LNCAP (cell line): Measurements from ENCODE around the gene BANK1.

Experiments used
- TF ChIP-seq, protein P1 (sequence below): fragments of 450-650 bp; IDR thresholded peaks from 2 replicates; pipeline ENCODE4 v1.5.1; 2017; ENCODE audit warnings: mild to moderate bottlenecking

Gene BANK1, protein sequence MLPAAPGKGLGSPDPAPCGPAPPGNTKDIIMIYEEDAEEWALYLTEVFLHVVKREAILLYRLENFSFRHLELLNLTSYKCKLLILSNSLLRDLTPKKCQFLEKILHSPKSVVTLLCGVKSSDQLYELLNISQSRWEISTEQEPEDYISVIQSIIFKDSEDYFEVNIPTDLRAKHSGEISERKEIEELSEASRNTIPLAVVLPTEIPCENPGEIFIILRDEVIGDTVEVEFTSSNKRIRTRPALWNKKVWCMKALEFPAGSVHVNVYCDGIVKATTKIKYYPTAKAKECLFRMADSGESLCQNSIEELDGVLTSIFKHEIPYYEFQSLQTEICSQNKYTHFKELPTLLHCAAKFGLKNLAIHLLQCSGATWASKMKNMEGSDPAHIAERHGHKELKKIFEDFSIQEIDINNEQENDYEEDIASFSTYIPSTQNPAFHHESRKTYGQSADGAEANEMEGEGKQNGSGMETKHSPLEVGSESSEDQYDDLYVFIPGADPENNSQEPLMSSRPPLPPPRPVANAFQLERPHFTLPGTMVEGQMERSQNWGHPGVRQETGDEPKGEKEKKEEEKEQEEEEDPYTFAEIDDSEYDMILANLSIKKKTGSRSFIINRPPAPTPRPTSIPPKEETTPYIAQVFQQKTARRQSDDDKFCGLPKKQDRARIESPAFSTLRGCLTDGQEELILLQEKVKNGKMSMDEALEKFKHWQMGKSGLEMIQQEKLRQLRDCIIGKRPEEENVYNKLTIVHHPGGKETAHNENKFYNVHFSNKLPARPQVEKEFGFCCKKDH

DNA sequence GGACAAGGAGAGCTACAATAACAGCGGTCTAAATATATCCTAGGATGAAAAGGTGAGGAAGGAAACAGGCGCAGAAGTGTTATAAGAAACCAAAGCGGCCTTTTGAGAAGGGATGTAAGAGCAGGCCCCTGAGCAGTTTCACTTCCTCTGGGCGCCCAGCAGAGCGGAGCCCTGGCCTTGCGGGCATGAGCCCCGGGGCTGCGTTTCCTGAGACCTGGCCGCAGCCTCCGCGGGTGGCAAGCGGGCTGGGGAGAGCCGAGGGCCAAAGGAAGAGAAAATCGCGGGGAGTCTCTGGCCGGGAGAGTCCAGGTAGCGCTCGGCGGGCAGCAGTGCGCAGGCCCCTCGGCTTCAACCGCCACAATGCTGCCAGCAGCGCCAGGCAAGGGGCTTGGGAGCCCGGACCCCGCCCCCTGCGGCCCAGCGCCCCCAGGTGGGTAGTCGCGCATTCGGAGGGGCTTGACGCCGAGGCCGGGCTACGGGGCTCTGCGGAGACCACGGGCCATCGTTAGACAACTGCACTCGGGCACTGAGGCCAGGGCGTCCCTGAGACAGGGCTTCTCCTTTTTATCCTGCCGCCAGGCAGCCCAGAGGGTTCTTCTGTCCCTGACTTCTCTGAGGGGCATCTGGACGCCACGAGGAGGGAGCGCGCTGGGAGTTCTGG, at the start of gene BANK1:
Gene BANK1 (plus strand): TSS at position 210 of the 661 bp plus-strand sequence. CDS start 151 bp downstream, at position 361.
- TF ChIP-seq, protein P1, sequence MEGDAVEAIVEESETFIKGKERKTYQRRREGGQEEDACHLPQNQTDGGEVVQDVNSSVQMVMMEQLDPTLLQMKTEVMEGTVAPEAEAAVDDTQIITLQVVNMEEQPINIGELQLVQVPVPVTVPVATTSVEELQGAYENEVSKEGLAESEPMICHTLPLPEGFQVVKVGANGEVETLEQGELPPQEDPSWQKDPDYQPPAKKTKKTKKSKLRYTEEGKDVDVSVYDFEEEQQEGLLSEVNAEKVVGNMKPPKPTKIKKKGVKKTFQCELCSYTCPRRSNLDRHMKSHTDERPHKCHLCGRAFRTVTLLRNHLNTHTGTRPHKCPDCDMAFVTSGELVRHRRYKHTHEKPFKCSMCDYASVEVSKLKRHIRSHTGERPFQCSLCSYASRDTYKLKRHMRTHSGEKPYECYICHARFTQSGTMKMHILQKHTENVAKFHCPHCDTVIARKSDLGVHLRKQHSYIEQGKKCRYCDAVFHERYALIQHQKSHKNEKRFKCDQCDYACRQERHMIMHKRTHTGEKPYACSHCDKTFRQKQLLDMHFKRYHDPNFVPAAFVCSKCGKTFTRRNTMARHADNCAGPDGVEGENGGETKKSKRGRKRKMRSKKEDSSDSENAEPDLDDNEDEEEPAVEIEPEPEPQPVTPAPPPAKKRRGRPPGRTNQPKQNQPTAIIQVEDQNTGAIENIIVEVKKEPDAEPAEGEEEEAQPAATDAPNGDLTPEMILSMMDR: no peak

DNA sequence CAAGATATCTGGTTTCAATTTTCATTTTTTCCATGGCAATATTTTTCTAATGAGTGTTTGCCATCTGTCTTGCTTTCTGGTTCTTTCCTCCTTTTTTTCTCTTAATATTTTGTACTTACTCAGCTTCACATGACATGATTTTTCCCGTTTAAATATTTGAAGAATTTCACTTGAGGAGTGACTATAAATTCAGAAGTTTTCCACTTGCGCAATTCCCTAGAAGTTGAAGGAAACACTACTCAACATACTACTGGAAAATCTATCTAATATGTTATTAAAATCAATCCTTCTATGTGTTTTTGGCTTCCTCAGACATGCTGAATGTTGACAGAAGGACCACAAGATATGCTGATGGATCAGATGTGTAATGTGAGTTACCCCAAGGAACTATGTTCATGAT, 36.8 kb upstream of the BANK1 start:
- TF ChIP-seq, protein P1: no peak

DNA sequence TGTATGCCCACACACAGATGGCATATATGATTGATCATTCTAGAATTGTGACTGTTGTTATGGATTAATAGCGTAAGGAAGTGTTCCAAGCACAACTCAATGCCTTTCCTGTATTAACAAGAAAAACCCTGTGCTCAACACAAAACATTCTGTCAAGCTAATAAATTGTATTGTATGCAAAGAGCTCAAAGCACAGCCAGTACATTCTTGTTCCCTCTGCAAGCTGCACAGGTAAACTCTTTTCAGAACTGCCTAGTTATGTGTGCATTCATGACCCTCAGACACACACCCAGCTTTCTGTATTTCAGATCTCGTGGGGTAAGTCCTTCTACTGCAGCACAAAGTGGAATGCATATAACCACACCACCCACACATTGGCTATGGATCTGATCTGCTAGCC, 34.3 kb upstream of the BANK1 start:
- TF ChIP-seq, protein P1: no peak

DNA sequence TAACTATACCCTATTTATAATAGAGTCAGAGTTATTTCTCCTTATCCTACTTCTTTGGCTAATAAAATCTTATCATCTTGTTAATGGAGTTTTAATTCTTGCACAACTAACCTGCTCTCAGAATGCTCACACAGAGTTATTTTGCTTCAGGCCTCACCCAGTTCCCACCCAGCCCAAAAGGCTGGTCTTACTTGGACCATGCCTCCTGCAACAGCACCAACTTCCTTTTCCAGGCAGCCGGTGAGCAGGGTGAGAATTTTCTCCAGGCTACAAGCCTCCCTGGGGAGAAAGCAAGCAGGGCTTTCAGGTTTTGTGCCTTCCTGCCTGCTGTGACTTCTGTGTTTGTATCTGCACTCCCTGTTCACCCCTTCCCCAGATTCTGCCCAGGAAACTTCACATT, 29.1 kb upstream of the BANK1 start:
- TF ChIP-seq, protein P1: no peak

DNA sequence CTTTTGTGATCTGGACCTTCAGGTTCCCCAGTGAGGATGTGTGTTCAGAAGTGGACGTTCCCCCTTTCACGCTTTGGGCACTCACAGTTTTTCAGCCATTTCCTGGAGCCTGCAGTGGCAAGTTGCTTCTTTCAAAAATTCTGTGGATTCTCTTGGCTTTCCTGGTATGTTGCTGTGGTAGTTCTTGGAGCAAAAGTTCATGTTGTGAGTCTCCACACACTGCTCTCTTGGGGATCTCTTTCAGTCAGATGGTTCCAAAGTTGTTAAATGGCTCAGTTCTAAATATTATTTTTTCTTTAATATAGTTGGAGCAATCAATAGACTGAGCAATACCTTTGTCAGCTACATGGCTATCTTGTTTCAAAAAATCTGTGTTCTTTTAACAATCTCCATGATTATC, 28.5 kb upstream of the BANK1 start:
- TF ChIP-seq, protein P1: no peak

DNA sequence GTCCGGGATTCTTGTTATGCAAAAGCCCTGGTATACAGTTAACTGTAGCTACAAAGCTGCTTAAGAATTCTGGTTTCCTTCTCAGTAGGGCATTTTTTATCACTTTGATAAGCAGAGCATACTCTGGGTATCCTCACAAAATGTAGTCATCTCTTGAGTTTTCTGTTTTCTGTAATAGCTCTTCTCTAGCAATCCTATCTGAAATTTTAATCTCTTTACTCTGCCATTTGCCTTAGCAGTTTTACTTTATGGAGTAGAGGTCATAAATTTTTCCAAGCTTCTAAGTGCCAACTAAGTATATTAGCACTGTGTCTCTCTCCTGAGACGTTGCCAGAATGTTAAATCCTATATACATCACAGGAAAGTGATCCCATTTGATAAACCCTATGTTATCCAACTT, 28.0 kb upstream of the BANK1 start:
- TF ChIP-seq, protein P1: no peak

DNA sequence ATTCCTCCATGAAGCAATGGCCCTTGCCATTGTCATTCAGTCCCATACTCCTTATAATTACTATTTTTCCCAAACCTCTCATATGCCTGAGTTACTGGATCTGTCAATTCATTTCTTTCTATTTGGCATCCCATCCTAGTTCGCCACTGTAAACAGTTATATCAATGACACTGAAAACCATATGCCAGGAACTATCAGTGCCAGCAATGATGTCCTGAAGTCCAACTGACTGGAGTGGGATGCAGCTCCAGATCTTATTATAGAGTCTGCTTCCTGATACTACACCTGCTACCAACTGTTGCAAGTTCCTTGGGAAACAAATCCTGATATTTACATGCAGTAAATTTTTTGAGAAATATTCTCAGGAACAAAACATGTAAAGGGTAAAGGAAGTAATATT, 27.0 kb upstream of the BANK1 start:
- TF ChIP-seq, protein P1: no peak
